ENCODE results near the gene AMOTL2. TPM values are rescaled to one million over a fixed set of nuclear protein-coding genes. Genes with fewer than 3 reads are reported as not detected.
A peak's percentile ranks its signal among the peaks of the same experiment; 100 is the strongest.

AMOTL2 gene
- total RNA-seq, 1 experiment from 2014 or later: 15.1 TPM

- DNase-seq (ENCODE audit: low read depth): no peak
Measured at GRCh38 chr3:134353831-134354611, 20.2 kb downstream of the AMOTL2 start.

GRCh38 chr3:134353171-134353825 lies 20.9 kb downstream of the AMOTL2 start:
- DNase-seq (ENCODE audit: low read depth): no peak

GRCh38 chr3:134352031-134352671 lies 22.1 kb downstream of the AMOTL2 start:
- DNase-seq (ENCODE audit: low read depth): no peak

GRCh38 chr3:134351427-134351826 lies 22.8 kb downstream of the AMOTL2 start:
- DNase-seq (ENCODE audit: low read depth): no peak

GRCh38 chr3:134350861-134351311 lies 23.4 kb downstream of the AMOTL2 start:
- DNase-seq (ENCODE audit: low read depth): no peak

GRCh38 chr3:134350266-134350665 lies 24.0 kb downstream of the AMOTL2 start:
- DNase-seq (ENCODE audit: low read depth): no peak

- peak; percentile 71 for DNase-seq (ENCODE audit: low read depth)
Measured at GRCh38 chr3:134348524-134348923, 25.7 kb downstream of the AMOTL2 start.

- DNase-seq (ENCODE audit: low read depth): no peak
Measured at GRCh38 chr3:134347551-134347950, 26.7 kb downstream of the AMOTL2 start.

- DNase-seq (ENCODE audit: low read depth): no peak
Measured at GRCh38 chr3:134346744-134347143, 27.5 kb downstream of the AMOTL2 start.

- no peak for DNase-seq (ENCODE audit: low read depth)
Measured at GRCh38 chr3:134345202-134345601, 29.0 kb downstream of the AMOTL2 start.

- no peak for DNase-seq (ENCODE audit: low read depth)
Measured at GRCh38 chr3:134344560-134344959, 29.7 kb downstream of the AMOTL2 start.

GRCh38 chr3:134342259-134342658 lies 32.0 kb downstream of the AMOTL2 start:
- DNase-seq (ENCODE audit: low read depth): no peak

- DNase-seq (ENCODE audit: low read depth): no peak
Measured at GRCh38 chr3:134341389-134341788, 32.9 kb downstream of the AMOTL2 start.

- no peak for DNase-seq (ENCODE audit: low read depth)
Measured at GRCh38 chr3:134340982-134341365, 33.3 kb downstream of the AMOTL2 start.

GRCh38 chr3:134340362-134340981 lies 33.8 kb downstream of the AMOTL2 start:
- no peak for DNase-seq (ENCODE audit: low read depth)

- no peak for DNase-seq (ENCODE audit: low read depth)
Measured at GRCh38 chr3:134339913-134340312, 34.3 kb downstream of the AMOTL2 start.

GRCh38 chr3:134339331-134339730 lies 34.9 kb downstream of the AMOTL2 start:
- DNase-seq (ENCODE audit: low read depth): no peak

GRCh38 chr3:134338516-134339261 lies 35.6 kb downstream of the AMOTL2 start:
- DNase-seq (ENCODE audit: low read depth): no peak

GRCh38 chr3:134338201-134338512 lies 36.1 kb downstream of the AMOTL2 start:
- no peak for DNase-seq (ENCODE audit: low read depth)

GRCh38 chr3:134337511-134338200 lies 36.6 kb downstream of the AMOTL2 start:
- DNase-seq (ENCODE audit: low read depth): no peak

- no peak for DNase-seq (ENCODE audit: low read depth)
Measured at GRCh38 chr3:134337071-134337482, 37.2 kb downstream of the AMOTL2 start.
